ENCODE results near the gene HOXB9.

The HOXB9 gene

DNA sequence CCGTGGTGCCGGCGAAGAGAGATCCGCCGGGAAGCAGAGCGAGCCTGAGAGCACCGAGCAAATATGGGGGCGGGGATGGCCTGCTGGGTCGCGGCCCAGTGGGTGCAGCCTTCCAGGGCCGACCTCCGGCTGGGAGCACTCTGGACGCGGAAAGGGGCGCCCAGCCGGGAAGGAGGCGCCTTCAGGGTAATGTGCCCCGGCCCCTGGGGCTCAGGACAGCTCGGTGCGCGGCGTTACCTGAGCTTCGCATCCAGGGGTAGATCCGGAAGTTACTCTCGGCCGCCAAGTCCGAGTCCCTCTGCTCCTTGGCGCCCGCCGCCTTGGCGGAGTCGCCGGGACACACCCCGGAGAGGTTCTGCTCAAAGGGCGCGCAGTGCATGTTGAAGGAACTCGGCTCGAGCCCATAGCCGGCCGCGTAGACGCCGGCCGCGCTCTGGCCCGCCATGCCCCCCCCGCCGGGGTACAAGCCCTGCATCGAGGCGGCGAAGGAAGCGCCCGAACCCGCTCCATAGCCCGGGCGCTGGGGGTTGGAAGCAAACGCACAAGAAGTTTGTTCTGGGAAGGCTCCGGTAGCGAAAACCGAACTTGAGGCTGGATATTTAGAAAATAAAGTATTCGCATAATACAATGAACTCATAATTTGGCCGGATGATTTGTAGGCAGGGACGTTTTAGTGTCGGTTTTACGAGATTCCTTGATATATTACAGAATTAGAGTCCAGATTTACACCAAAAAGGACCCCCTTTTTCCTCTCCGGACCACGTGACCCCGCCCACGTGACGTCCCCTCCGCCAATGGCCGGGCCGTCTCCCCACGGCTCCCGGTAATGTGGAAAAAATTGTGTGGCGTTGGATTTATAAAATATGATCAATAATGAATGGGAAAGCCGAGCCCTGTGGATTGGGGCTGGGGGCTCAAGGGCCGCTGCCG lies 15.6 kb downstream of the HOXB9 start, which contains the start of gene HOXB7:
Gene HOXB7, minus strand, starts transcription at position 736 of the 930 bp plus-strand sequence. Its CDS starts 99 bp downstream, at position 637.
- peak; percentile 56 for DNase-seq

DNA sequence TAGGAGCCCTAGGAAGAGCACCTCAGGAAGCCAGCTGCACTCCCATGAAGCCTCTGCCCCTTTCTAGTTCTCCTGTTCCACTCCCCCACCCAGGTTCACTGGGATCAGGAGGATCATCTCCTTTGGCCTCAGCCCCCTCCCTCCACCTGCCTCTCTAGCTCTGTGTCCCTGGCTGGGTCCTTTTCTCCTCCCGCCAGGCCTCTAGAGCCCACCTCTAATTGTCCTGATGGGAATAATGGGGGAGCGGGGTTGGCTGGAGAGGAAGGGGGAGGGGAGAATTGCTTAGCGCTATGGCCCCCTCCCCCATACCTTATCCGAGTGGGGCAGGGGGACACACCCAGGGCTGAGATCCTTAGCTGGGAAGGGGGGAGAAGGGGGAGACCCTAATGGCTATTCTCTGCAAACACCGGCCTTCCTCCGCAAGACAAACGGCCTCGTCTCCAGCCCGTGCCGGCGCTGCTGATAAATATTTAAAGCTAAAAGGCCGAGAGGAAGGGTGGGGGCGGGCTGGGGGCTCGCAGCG lies 16.3 kb downstream of the HOXB9 start:
- no peak for DNase-seq

DNA sequence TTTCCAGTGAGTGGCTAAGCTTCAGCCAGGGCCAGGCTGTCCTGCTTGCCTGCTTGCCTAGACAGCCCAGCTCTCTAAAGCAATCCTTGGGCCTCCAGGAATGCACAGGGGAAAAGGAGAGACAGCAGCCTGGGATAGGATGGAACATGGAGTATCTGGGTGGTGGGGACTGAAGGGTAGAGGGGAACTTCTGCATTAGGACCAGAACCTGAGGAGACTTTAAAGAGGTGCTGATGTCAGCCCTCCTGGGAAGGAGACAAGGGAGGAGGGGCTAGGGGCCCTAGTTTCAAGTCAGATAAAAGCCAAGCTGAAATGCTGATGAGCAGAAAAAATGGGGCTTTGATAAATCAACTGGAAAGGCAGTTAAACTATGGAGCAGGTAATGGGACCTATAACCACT lies 17.1 kb downstream of the HOXB9 start:
- no peak for DNase-seq

DNA sequence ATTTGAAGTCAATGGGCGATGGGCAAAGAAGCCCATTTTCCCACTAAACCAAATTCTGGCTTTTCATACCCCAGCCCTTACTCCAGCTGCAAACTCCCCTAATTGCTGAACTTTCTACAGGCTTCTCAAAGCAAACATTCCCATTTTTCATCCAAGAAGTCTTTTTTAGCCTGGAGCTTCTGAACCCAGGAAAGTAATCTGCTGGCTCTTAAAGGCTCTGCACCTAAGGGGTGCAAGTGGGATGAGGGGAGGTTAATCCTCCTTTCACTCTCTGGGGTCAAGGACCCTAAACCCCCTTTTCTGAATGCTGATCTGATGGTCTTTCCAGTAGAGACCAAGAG lies 17.7 kb downstream of the HOXB9 start:
- DNase-seq = no peak

DNA sequence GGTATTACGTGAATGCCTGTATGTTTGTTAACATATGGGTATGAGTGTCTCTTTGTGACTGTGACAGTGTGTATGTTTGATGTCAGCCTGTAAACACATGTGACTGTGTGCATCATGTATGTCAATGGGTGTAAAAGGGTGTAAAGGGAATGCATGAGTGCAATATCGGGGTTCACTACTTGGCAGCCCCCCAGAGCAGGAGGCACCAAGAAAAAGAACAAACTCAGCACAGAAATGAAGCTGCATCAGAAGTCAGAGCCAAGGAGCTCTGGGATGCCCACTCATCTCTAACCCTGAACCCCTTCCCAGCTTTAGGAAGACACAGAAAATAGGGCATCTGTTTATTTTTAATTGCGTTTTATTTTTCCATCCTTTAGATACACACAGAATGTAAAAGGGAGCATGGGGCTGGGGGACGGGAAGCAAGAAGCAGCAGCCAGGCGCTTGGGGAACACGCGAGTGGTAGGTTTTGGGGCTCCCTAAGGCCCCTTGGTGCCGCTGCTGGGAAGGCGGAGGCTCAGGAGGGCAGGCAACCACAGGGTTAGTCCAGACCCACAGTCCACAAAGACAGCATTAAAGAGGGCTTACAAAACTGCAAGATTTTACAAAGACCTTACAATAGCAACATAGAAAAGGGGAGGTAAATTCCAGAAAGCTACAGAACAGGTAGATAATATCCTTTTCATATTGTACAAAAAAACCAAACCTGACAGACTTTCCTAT lies 19.1 kb downstream of the HOXB9 start:
- DNase-seq = no peak

DNA sequence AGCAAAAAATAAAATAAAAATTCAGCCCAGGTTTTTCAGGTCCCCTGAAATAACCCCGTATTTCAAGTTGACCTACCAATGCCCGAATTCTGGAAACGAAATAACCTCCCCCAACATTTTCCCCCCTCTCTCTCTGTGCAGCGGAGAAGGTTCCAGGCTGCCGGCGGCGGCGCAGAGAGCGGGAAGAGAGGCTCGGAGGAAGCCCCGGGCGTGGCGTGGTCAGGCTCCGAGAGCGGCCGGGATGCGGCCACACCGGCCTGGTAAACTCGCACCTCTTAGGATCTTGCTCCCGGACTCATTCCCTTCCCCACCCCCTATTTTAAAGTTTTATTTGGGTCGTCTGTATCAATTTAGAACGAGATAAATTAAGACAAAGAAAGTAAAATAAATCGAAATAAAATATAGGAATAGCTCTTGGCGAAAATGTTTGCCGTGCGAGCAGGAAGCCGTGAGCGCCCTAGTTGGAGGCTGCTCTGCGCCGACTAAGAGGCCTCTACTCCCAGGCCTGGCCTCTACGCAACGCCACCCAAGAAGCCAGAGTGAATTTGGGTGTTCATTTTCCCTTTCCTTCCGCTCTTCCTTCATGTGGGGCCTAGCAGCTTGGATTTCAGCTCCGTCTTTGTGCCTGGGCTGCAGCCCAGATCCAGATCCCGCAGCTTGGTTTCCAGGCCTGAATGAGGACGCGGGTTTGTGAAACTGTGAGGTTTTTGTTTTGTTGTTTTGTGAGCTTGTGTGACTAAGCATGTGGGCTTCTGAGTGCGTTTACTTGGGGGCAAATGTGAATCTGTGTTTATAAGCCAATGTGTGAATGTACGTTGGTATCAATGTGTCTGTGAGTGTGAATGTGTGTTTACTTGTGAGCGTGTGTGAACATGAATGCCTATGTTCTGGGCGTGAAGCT lies 19.9 kb downstream of the HOXB9 start:
- no peak for DNase-seq

DNA sequence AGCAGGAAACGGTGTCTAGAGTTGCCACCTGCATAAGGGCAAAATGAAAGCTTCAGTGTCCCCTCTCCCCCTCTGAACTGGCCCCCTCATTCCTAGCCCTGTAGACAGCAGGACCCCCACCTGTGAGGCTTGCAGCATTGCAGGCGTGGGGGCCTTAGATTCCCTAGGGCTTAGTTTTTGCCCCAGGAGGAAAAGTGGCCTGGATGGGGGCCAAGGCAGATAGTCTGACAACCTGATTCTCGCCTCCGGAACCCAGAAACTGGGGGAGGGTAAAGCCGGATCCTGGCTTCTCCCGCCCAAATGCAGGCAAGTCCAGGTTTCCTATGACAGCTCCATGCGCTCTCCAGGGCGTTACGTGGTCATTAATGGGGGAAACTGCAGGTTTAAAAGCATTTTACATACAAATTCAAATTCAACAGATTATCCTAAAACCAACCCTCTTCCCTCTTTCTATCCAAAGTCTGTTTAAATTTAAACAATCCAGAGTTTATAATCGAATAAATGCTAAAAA lies 20.7 kb downstream of the HOXB9 start:
- no peak for DNase-seq

DNA sequence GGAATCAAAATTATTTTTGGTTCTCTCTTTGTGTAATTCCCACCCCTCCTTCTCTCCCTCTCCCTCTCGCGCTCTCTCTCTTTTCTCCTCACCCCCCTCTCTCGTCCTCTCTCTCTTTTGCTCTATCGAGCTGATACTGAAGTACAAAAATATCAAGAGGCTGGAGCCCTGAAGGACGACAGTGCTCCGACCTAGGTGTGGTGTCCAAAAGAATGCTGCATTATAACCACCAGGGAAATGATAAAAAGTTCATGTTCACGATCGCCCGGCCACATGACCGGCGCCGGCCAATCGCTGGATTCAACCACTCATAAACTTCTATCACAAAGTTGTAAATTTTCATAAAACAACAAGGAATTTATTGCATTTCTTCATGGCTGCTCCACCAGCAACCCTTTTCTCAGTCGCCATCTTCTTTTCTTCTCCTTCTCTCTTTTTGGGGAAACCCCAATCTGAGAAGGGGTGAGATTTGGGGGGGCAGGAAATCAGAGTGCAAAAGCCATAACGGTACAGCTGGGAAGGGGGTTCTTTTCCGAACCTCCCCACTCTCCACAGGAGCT lies 21.3 kb downstream of the HOXB9 start, which contains the start of gene HOXB6:
Gene HOXB6, minus strand, starts transcription at position 217 of the 560 bp plus-strand sequence. CDS start 6,836 bp downstream, outside the sequence.
- DNase-seq = no peak

DNA sequence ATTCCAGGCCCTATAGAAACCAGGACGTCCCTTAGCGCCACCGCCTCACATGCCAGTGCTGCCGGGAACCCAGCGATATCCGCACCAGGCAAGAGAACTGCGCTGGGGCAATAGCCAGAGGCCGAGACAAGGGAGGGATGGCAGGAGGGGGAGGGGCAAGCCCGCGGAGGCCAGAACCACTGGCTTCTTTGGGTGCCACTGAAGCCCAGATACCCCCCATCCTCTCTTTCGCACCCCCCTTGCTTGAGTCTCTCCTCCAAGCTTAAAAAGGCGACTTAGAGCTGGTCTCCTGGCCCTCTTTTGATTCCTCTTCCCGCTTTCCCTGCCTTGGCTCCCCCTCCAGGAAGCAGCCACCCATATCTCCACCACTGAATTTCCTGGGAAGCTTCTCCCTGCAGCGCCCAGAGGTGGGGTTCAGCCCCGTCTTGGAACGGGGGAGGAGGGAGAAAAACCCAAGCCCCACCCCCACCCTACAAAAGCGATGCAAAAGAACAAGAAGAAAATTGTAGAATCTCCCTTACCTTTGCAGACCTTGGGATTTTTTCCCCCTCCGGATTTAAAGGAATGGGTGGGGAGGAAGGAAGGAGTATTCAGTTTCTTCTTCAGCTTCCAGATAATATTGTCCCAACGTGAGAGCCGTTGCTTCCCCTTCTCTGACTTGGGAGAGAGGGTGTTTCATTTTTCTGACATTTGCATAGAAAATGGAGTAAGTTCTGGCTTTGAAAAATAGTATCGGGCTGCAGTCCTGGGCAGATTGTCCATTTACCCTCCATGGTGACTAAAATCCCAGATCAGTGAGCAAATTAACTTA lies 22.0 kb downstream of the HOXB9 start:
- DNase-seq = no peak

DNA sequence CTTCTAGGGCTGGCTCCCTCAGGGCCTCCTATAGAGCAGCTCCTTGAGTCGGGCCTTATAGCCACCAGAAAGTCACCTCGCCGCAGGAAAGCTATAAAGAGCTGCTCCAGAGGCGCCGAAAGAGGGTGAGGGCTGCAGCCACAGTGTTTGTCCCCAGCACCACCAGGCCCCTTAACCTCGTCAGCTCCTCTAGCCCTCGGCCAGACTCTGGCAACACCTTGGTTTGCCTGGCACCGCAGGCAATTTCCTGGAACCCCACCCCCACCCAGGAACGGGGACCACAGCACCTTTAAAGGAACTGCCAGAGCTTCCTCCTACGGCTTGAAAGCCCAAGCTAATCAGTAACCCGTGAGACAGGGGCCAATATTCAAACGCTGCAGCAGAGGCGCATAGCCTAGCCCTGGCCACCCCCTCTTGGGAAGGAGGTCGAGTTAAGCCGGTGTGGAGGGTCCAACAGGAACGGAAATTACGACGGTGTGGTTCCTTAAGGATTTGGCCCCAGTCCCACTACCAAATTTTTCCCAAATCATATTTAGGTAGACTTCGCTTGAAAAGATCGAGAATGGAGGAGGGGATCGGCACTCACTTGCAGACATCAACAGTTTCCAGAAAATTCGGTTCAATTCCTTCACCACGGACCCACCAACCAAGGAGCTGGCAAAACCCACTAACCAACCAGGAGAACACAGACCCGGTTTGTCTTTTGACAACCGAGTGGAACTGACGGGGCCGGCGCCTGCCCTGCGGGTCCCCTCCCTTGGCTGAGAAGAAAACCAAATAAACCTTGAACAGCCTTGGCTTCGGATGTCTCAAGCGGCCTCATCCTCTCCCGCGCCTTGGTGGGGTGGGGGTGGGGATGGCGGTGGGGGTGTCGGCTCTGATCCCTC lies 24.4 kb downstream of the HOXB9 start:
- no peak for DNase-seq

DNA sequence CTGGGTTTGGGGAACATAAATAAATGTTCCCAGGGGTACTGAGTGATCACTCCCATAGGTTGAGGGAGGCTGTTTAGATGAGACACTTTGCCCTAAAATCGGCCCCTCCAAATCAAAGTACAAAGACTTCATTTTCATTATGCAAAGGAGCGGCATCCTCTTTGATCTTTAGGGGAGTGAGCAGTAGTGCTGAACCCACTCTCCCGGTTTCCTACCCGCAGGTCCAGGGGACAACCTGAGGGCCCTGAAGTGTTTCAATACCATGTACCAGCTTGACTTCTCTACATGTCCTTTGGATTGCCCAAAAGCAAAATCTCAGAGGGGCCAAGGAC lies 25.0 kb downstream of the HOXB9 start:
- DNase-seq = no peak

DNA sequence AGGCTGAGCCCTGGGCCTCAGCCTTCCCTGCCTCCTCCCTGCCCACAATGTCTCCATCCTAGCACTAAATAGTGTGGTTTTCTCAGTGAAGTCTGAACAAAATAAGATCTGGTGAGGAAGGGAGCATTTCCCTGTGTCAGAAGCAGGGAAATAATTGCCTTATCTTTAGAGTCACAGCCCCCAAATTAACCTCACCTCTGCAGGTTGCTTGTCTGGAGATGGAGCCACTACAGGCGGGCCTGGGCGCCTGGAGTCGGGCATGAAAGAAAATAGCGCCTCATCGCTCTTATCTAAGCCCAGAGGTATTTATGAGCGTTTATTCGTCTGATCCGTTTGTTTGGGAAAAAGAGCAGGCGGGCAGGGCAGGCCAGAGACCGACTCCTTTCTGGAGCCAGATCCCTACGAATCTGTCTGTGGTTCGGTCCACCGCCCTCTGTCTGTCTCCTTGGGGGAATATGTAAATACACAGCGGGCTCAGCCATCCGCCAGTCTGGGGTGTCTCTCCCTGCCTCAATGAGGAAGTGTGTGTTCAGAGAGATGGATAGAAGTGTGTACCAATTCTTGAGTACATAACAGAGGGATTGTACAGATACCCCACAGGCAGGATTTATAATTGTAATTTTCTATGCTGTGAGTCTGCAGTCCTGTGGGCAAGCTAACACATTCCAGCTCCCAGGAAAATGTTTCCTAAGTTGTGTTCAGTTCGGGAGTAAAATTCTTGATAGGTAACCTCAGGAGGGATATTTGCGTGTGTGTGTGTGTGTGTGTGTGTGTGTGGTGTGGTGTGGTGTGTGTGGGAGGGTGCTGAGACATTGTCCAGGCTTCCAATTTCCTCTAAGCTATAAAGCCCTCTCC lies 25.7 kb downstream of the HOXB9 start:
- DNase-seq = no peak

DNA sequence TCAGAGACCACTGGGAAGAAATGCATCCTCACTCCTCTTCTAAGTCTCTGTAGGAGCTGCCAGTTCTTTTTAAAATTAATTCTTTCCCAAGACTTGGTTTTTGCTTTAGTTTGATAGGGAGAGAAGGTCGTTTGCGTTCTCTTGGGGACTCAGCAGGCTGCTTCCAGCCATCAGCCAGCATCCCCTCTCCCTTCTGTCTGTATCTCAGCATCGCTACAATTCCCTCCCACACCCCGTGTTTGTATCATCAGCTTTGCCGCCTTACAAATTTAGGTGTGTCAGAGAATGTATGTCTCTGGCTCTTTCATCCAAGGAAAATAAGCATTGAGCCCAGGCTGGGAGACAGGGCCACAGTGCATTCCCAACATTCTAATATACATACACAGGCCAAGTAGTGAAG lies 26.8 kb downstream of the HOXB9 start:
- DNase-seq = no peak

DNA sequence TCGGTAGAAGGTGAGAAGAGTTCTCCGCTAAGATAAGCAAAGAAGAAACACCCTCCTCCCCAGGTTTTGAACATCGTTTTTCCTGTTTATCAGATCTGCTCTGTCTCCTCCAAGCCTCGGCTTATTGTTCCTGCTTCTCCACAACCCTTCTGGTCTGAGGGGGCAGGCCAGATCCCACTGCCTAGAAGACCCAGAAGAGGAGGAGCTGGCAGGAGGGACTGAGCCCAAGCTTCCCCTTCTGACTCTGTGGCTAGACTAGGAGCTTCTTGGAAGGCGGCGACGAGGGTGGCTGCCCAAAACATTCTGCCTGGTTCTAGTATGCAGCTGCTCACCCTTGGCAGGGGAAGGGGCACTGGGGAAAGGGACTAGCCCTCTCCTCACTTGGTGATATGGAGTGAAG lies 27.4 kb downstream of the HOXB9 start:
- DNase-seq = no peak

DNA sequence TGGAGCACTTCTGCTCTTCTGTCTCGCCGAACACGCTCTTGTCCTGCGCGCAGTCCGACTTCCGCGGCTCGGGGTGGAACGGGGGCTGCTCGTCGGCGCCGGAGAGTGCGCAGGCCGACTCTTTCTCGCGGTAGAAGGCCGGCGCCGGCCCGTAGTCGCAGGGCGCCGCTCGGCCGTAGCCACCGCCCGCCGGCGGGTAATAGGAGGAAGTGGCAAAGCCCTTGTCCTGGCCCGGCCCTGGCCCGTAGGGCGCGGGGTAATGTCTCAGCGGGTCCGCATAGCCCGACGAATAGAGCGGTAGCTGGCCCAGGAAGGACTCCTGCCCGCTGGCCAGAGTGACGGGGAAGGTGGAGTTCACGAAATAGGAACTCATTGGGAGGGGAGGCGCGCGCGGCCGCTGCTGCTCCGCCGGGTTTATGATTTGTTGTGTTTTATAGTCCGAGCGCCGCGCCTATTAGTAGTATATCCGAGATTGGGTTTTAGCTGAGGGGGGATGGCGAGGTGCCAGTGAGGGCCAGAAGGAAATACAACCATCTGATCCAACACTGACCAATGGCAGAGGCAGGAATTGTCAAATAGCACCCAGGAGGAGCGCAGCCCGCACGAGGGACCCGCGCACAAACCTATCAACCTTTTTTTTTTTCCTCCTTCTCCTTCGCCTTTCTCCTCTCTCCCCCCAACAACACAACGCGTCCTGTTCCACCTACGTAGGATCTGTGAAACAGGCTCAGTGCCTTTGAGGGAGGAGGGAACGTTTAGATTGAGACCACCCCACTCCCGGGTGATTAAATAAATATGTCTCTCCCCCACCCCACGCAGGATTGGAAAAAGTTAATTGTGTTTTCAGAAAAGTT lies 28.2 kb downstream of the HOXB9 start:
- no peak for DNase-seq

DNA sequence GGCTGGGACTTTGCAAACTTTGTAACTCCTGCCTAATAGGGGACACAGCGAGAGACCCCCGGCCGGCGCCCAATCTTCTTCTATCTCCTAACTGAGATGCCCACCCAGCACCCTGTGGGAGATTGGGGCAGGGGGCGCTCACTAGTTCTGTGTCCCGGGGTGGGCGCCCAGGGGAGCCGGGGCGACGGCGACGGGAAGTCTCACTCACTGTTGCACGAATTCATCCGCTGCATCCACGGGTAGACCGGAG lies 28.7 kb downstream of the HOXB9 start:
- no peak for DNase-seq

DNA sequence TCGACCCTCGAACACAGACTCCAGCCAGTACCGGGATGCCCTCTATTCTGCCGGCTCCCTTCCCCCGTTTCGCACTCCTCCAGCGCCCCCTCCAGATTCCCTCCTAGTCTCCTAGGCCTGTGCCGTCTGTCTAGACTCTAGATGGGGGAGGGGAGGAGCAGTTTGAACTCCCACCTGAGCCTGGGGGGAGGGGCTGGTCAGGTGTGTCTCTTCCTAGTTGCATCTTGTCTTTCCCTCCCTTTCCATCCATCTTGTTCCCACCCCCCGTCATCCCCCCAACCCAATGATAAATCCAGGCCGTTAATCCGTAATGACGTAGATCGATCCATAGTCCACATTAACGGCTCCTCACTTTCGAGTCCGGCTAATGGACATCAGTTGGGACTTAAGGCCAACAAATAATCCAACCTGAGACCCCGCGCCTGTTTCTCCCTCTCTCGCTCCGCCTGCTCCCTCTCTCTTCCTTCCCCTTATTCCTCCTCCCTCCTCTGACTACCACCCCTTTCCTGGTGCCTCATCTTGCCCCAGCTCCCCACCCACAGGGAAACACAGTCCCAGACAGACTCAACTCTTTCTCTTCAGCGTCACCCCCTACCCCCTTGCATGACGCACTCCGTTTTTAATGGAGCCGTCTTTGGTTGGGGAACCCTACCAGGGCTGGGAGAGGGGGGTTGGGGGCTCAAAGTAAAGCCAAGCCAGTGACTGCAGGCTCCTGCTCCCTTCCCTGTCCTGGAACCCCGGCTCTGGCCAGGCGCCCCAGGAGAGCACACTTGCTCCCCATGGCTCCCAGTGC lies 29.2 kb downstream of the HOXB9 start:
- no peak for DNase-seq

Data from effector CD8-positive, alpha-beta T cell (primary cell).